ENCODE measurements around the gene FASLG.
"Not testable (repeated sequence)": the region's sequence is repeated elsewhere in the genome, so short reads cannot be mapped to it uniquely, and the experiment has no call there.

The FASLG gene

DNA sequence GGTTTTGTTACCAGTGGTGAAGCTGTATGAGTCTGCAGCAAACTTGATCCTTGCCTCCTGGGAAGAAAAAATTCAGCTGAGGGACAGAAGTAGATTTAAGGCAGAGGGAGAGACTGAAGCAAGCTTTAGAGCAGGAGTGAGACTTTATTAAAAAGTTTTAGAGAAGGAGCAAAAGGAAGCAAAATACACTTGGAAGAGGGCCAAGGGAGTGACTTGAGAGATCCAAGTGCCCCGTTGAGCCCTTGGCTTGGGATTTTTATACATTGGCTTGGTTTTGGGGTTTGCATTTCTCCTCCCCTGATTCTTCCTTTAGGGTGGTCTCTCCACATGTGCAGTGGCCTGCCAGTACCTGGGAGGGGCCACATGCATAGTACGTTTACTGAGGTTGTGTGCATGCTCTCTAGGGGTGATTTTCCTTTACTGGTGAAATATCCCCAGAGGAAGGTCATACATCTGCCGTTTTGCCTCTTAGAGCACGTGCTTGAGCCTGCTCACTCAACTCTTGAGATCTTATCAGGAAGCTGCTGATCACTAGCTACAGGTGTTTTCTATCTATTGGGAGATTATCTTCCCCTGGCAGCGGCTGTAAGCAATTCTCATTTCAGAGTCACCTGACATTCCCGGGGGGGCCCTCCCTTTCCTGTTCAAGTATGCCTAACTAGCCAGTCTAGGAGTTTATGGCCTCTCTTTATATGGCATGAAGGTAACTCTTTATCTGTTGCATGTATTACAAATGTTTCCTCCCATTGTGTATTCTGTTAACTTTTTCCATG is 20.3 kb downstream of the FASLG start:
- no peaks in the 10 kb centered on the region for H3K9me3 ChIP-seq
- H3K4me1 ChIP-seq, result no peaks in the 10 kb centered on the region
- no peak overlapping the region for H3K4me3 ChIP-seq
- no peaks in the 10 kb centered on the region for H3K27me3 ChIP-seq (ENCODE audit: low read depth)
- DNase-seq (ENCODE audit: low spot score in 2 of 2), result no peak
- no peaks in the 10 kb centered on the region for H3K36me3 ChIP-seq (replicated peaks)
- in situ Hi-C loops (cut with MboI; ENCODE audit: low sequenced_read_pairs), result no loop called here

DNA sequence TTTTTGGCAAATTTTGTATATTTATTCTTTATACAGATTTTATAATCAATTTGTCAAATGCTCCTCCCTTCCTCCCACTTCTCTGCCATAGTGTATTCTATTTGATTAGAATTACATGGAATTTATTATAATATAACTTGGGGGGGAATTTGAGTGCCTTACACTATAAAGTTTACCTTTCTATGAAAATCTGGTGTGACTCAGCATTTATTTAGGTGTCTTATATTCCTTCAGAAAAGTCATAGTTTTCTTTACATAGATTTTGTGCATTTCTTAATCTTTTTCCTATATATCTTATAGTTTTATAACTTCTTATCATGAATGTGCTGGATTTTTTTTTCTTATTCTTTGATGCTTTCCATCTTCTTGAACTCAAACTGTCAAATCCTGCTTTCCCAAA is 21.3 kb downstream of the FASLG start:
- H3K4me3 ChIP-seq, result no peak overlapping the region
- no peaks in the 10 kb centered on the region for H3K4me1 ChIP-seq
- no peak for DNase-seq (ENCODE audit: low spot score in 2 of 2)
- H3K36me3 ChIP-seq (replicated peaks), result no peaks in the 10 kb centered on the region
- in situ Hi-C loops (cut with MboI; ENCODE audit: low sequenced_read_pairs), result no loop called here
- no peaks in the 10 kb centered on the region for H3K27me3 ChIP-seq (ENCODE audit: low read depth)
- no peaks in the 10 kb centered on the region for H3K9me3 ChIP-seq

DNA sequence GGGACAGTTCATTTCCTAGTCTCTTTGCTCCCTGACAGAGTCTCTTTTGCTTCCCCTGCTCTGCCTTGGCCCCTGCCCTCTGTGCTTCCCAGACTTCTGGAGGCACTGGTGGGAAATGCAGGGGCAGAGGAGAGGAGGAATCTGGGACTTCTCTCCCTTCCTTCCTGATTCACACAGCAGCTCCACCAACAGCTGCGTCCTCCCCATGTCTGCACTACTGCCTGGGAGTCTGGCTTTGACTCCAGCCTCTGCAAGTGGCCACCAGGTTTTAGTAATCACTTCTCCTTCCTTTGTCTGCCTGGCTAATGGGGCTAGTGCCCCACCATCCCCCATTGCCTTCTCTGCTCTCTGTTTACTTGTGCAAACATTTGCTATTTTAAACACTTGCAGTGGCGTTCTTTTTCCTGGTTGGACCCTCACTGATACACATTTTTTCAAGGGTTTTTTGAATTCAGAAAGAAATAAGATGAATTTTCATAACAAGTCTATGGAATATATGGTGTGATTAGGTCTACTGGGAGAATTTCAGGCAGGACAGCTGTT is 21.9 kb downstream of the FASLG start:
- no peaks in the 10 kb centered on the region for H3K9me3 ChIP-seq
- no peak overlapping the region for H3K4me3 ChIP-seq
- DNase-seq (ENCODE audit: low spot score in 2 of 2), result no peak
- H3K4me1 ChIP-seq, result no peaks in the 10 kb centered on the region
- H3K27me3 ChIP-seq (ENCODE audit: low read depth), result no peaks in the 10 kb centered on the region
- in situ Hi-C loops (cut with MboI; ENCODE audit: low sequenced_read_pairs), result no loop called here
- no peaks in the 10 kb centered on the region for H3K36me3 ChIP-seq (replicated peaks)

DNA sequence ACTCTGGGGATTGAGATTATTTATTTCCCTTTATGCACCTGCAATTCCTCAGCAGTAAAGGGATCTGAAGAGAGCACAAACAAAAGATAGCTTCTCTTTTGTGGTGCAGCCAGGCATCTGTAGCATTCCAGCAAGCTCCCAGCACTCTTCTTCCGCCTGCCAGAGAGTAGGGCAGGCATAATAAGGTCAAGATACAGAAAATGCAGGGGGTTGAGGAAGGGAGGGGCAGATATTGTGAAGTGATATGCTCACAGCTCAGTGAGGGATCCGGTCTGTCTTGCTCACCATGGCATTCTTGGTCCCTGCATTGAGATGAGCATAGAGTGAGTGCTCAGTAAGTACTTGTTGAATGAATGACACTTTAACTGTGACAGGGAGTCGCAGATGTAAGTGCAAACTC is 23.9 kb downstream of the FASLG start:
- H3K36me3 ChIP-seq (replicated peaks), result no peaks in the 10 kb centered on the region
- H3K9me3 ChIP-seq, result no peaks in the 10 kb centered on the region
- H3K4me3 ChIP-seq, result no peak overlapping the region
- H3K4me1 ChIP-seq, result no peaks in the 10 kb centered on the region
- no peak for DNase-seq (ENCODE audit: low spot score in 2 of 2)
- in situ Hi-C loops (cut with MboI; ENCODE audit: low sequenced_read_pairs), result no loop called here
- no peaks in the 10 kb centered on the region for H3K27me3 ChIP-seq (ENCODE audit: low read depth)

DNA sequence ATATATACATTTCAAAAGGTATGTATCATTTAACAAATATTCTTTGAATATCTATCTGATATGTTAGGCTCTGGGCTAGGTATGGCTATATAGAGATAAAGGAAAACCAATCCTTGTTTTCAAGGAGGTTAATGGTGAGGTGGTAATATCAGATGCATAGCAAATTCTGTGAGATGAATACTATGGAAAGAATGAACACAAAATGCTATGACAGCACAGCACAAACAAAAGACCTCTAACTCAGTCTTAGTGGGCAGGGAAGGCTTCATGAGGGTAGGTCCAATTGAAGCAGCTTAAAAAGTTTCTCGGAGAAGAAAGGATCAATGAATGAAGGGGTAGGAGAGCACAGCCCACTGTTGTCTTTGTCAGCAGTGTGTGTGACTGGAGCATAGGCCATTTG is 27.2 kb downstream of the FASLG start:
- Histone ChIP-seq H3K4me1 (no peaks in the 10 kb centered on the region), H3K36me3 (replicated peaks) (no peaks in the 10 kb centered on the region), H3K4me3 (no peak overlapping the region), H3K9me3 (no peaks in the 10 kb centered on the region), H3K27me3 (ENCODE audit: low read depth) (no peaks in the 10 kb centered on the region)
- in situ Hi-C loops (cut with MboI; ENCODE audit: low sequenced_read_pairs), result no loop called here
- no peak for DNase-seq (ENCODE audit: low spot score in 2 of 2)

DNA sequence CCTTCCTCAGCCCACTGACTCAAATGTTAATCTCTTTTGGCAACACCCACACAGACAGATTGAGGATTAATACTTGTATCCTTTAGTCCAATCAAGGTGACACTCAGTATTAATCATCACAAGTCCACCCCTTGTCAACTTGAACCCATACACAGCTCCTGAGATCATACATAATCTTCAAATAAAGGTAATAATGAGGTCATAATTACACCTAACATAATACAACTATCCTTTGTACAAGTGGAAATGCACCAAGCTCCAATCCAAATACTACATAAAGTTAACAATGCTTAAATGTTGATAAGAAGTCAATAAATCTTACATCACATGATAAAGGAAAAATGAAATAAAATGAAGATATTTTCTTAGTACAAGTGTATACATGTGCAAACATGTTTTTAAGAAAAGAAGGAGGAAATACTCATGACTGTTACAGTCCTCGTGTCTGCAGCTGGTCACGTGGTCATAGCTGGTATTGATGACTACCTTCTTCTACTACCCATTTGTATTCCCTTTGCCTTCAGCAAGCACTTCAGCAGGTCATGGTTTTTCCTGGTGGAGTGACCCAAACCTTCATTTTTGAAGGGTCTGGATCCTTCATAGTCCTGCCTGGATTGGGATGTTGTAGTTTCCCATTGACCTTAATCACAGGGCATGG is 29.7 kb downstream of the FASLG start:
- H3K4me3 ChIP-seq; H3K4me1 ChIP-seq; in situ Hi-C loops (cut with MboI; ENCODE audit: low sequenced_read_pairs); H3K36me3 ChIP-seq (replicated peaks); H3K27me3 ChIP-seq (ENCODE audit: low read depth); DNase-seq (ENCODE audit: low spot score in 2 of 2); H3K9me3 ChIP-seq: not testable (repeated sequence)

DNA sequence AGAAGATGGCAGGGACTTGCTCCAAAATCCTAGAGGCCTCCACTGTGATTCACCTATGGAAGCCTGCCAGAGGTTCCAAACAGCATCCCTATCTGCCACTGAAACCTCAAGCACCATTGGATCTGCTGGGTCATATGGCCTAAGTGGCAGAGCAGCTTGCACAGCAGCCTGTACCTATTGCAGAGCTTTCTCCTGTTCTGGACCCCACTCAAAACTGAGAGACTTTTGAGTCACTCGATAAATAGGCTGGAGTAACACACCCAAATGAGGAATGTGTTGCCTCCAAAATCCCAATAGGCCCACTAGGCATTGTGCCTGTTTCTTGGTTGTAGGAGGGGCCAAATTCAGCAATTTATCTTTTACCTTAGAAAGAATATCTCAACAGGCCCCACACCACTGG is 32.0 kb downstream of the FASLG start:
- H3K36me3 ChIP-seq (replicated peaks); in situ Hi-C loops (cut with MboI; ENCODE audit: low sequenced_read_pairs); H3K4me1 ChIP-seq; H3K9me3 ChIP-seq; DNase-seq (ENCODE audit: low spot score in 2 of 2); H3K4me3 ChIP-seq; H3K27me3 ChIP-seq (ENCODE audit: low read depth): not testable (repeated sequence)

DNA sequence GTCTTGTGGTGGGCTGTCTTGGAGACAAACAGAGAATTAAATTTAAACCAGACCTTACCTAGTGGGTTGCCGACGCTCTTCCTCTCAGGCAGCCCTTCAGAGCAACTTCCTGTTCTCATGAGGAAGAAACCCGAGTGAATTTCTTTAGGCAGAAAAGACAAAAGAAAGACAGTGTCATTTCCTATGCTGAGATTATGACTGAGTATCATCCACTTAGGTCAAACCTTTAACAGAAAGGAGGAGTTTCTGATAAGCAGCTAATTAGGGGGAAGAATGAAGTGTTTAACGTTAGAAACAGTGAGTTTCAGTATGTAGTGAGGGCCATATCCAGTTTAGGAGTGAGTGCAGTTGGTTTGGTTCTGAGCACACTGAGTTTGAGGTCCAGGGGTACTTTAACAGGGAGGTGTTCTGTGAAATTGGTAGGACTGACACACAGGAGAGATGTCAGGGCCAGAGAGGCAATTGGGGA is 38.7 kb downstream of the FASLG start:
- no peak for DNase-seq (ENCODE audit: low spot score in 2 of 2)
- H3K4me3 ChIP-seq, result no peak overlapping the region
- no peaks in the 10 kb centered on the region for H3K4me1 ChIP-seq
- no peaks in the 10 kb centered on the region for H3K9me3 ChIP-seq
- H3K27me3 ChIP-seq (ENCODE audit: low read depth), result peaks cover 3% of the 10 kb centered on the region; the same call in 1 of the 2 replicates
- in situ Hi-C loops (cut with MboI; ENCODE audit: low sequenced_read_pairs), result no loop called here
- no peaks in the 10 kb centered on the region for H3K36me3 ChIP-seq (replicated peaks)

DNA sequence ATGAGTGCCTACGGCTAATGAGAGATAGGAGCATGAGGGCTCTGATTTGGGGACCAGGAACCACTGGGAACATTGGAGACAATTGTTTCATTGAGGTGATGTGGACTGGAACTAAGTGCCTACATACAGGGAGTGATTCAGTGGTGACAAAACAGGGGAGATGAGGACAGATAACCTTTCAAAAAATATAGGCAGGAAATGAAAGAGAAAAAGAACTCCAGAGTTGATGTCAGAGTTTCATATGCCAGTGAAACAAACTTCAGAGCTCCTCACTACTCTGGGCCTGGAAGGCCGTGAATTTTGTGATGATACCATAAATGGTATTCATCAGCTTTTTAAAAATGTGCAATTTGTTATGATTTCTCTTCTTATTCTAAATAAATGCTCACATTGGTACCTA is 39.3 kb downstream of the FASLG start:
- peaks cover 3% of the 10 kb centered on the region; the same call in 1 of the 2 replicates for H3K27me3 ChIP-seq (ENCODE audit: low read depth)
- no peak for DNase-seq (ENCODE audit: low spot score in 2 of 2)
- H3K4me3 ChIP-seq, result no peak overlapping the region
- H3K36me3 ChIP-seq (replicated peaks), result no peaks in the 10 kb centered on the region
- H3K4me1 ChIP-seq, result no peaks in the 10 kb centered on the region
- in situ Hi-C loops (cut with MboI; ENCODE audit: low sequenced_read_pairs), result no loop called here
- no peaks in the 10 kb centered on the region for H3K9me3 ChIP-seq

DNA sequence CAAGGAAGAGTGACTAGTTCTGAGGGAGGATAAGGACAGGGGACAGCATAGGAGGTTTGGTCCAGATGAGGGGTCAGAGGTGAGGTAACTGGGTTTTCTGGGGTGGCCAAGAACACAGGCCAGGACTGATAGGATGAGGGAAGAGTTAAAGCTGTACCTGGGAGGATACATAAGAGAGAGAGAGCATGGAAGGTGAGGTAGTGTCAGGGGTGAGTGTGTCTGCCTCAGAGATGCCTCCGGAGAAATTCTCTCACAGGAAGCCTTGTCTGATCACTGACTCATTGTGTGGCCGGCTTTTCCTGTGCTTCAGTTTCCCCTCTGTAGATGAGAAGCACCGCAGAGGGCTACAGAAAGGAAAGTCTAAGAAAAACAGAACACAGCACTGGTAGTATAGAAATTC is 40.2 kb downstream of the FASLG start:
- Histone ChIP-seq H3K27me3 (ENCODE audit: low read depth) (peaks cover 3% of the 10 kb centered on the region; the same call in 1 of the 2 replicates), H3K4me1 (no peaks in the 10 kb centered on the region)
- DNase-seq (ENCODE audit: low spot score in 2 of 2), result no peak

DNA sequence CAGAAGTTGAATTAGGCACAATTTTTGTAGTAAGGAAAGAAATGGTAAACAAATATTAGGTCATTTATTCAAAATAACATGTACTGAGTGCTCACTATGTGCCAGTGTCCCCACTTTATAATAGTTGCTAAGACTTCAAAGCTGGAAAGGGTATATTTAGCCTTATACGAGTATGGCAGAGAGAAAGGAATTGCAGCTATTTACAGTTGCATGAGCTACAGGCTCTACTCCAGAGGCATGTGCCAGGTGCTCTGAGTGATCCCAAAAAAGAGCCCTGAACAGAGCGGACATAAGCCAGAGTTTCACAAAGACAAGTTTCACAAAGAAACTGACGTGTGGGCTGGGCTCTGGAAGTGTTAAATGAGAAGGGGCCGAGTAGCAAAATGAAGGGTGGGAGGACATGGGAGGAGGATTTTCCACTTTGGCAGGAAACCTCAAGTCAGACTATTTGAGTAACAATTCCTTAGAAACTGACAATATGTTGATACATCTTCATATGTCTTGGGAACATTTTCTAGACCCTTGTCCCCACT is 40.9 kb downstream of the FASLG start:
- Histone ChIP-seq H3K27me3 (ENCODE audit: low read depth) (peaks cover 3% of the 10 kb centered on the region; the same call in 1 of the 2 replicates), H3K9me3 (no peaks in the 10 kb centered on the region), H3K4me3 (no peak overlapping the region), H3K36me3 (replicated peaks) (no peaks in the 10 kb centered on the region), H3K4me1 (no peaks in the 10 kb centered on the region)
- in situ Hi-C loops (cut with MboI; ENCODE audit: low sequenced_read_pairs), result no loop called here
- DNase-seq (ENCODE audit: low spot score in 2 of 2), result no peak

More for the DNA sequence above, 40.2 kb downstream of the FASLG start:
- Histone ChIP-seq H3K9me3 (no peaks in the 10 kb centered on the region), H3K4me3 (no peak overlapping the region), H3K36me3 (replicated peaks) (no peaks in the 10 kb centered on the region)
- in situ Hi-C loops (cut with MboI; ENCODE audit: low sequenced_read_pairs), result no loop called here

DNA sequence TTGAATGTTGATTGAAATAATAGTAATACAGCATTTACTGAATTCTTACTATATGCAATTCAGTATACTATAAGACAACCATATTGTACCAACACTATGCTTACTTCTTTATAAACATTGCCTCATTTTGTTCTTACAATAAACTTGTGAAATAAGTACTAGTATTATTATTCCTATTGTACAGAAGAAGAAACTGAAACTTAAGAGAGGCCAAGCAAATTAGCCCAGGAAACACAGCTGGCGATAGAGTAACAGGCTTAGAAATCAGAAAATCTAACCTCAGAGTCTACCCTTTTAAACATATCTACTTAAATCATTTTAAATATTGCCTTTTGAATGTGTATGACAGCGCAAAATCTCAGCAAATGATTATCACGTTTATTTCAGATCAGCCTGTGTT is 41.7 kb downstream of the FASLG start:
- Histone ChIP-seq H3K4me1 (no peaks in the 10 kb centered on the region), H3K36me3 (replicated peaks) (no peaks in the 10 kb centered on the region), H3K9me3 (no peaks in the 10 kb centered on the region), H3K4me3 (no peak overlapping the region), H3K27me3 (ENCODE audit: low read depth) (peaks cover under 1% of the 10 kb centered on the region; the same call in 1 of the 2 replicates)
- in situ Hi-C loops (cut with MboI; ENCODE audit: low sequenced_read_pairs), result no loop called here
- DNase-seq (ENCODE audit: low spot score in 2 of 2), result no peak

DNA sequence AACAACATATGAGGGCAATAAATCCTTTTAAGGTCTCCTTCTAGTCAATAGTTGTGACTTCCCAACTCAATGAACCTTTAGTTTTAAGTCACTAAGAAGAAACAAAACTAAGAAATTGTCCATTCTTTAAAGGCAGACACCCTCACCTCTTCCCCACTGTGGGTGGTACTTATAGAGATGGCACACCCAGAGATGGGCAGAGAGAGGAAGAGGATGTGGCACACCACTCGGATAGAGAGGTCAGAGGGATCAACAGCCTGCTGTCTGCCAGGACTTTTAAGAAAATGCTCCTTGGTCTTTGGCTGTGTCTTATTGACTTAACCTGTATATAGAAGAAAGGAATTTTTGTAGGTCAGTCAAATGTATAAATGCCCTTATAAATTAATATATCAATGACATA is 45.1 kb downstream of the FASLG start:
- Histone ChIP-seq H3K27me3 (ENCODE audit: low read depth) (no peaks in the 10 kb centered on the region), H3K9me3 (no peaks in the 10 kb centered on the region), H3K4me1 (no peaks in the 10 kb centered on the region), H3K36me3 (replicated peaks) (no peaks in the 10 kb centered on the region), H3K4me3 (no peak overlapping the region)
- in situ Hi-C loops (cut with MboI; ENCODE audit: low sequenced_read_pairs), result no loop called here
- no peak for DNase-seq (ENCODE audit: low spot score in 2 of 2)

Data from HAP-1 (cell line).